HG02642 (cell line): ENCODE results near the gene POM121.
"Not testable (repeated sequence)": the region's sequence is repeated elsewhere in the genome, so short reads cannot be mapped to it uniquely, and the experiment has no call there.

ENCODE experiments used
- ATAC-seq: cut with Tn5 transposase; IDR thresholded peaks from one replicate; pipeline ENCODE4 v1.9.1; 2021; ENCODE audit warnings: mild to moderate bottlenecking; ENCODE audit not compliant: unreplicated experiment, poor library complexity

The POM121 gene

GRCh38 chr7:72990146-72990913, 65.4 kb downstream of the POM121 start:
- not testable (repeated sequence) for ATAC-seq

DNA sequence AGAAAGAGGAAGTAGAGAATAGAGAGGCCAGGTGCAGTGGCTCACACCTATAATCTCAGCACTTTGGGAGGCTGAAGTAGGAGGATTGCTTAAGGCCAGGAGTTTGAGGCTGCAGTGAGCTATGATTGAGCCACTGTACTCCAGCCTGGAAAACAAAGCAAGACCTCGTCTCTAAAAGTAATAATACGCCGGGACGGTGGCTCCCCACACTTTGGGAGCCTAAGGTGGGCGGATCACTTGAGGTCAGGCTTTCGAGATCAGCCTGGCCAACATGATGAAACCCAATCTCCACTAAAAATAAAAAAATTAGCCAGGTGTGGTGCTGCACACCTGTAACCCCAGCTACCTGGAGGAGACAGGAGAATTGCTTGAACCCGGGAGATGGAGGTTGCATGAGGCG, 70.6 kb downstream of the POM121 start:
- ATAC-seq: not testable (repeated sequence)

DNA sequence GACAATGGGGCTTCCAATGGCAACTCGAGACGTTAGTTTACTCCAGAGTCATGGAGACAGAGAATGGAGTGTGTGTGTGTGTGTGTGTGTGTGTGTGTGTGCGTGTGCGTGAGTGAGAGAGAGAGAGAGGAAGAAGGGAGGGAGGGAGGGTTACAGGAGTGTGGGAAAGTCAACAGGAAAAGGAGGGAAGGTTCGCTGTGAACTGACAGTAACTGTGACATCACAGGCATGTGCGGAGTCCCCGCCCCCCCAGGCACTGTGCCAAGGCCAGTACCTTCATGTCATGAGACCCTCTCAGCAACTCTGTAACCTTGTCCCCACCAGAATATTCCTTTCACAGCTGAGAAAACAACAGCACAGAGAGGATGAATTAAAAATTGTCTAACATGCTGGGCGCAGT, 72.6 kb downstream of the POM121 start:
- ATAC-seq: not testable (repeated sequence)

DNA sequence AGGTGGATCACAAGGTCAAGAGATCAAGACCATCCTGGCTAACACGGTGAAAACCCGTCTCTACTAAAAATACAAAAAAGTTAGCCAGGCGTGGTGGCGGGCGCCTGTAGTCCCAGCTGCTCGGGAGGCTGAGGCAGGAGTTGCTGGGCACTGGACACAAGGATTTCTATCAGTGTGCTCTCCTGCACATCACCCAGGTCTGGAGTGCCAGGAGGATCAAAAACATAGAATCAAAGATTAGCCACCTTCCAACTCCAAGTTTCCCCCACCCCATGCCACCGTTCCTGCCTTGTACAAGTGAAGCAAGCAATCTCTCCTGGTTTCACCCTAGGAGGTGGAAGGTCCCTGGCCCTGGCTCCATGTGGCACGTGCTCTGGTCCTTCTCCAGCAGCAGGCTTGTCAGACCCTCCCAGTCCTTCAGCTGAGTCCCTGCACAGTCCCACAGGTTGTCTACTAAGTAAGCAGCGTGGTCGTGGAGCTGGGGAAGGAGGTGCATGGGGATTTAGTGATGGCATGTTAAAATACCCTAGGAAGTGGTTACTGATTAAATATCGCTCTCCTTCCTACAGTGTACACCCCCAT, 73.1 kb downstream of the POM121 start:
- ATAC-seq: not testable (repeated sequence)
